Measurements from ENCODE around the gene ZNF613.
"Not testable (repeated sequence)": the region's sequence is repeated elsewhere in the genome, so short reads cannot be mapped to it uniquely, and the experiment has no call there.

Gene ZNF613

GRCh38 chr19:51944798-51945552 is 17.7 kb downstream of the ZNF613 start:
- TF ChIP-seq, protein P1, sequence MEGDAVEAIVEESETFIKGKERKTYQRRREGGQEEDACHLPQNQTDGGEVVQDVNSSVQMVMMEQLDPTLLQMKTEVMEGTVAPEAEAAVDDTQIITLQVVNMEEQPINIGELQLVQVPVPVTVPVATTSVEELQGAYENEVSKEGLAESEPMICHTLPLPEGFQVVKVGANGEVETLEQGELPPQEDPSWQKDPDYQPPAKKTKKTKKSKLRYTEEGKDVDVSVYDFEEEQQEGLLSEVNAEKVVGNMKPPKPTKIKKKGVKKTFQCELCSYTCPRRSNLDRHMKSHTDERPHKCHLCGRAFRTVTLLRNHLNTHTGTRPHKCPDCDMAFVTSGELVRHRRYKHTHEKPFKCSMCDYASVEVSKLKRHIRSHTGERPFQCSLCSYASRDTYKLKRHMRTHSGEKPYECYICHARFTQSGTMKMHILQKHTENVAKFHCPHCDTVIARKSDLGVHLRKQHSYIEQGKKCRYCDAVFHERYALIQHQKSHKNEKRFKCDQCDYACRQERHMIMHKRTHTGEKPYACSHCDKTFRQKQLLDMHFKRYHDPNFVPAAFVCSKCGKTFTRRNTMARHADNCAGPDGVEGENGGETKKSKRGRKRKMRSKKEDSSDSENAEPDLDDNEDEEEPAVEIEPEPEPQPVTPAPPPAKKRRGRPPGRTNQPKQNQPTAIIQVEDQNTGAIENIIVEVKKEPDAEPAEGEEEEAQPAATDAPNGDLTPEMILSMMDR (IDR thresholded peaks at IDR 0.05; ENCODE audit: borderline replicate concordance, insufficient read depth, low read depth, low read length) = no peak
- no peak overlapping the region for H3K4me3 ChIP-seq (ENCODE audit: low read depth, low read length)

DNA sequence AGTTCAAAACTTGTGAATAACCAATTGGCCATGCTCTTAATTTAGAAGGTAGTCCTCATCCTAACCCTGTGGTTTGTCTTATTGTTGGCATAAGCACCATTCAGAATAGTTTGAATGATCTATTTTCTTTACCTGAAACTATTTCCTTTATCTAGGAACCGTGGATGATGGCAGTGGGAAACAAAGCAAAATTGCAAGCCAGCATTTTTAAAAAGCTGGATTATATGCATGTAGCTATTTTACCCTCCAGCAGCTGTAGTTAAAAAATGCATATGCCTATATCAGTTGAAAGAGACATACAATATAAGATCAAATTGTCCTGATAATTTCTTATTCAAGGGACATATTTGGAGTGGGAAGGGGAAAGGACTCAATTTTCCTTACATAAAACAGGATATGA is 19.3 kb downstream of the ZNF613 start:
- H3K4me3 ChIP-seq (ENCODE audit: low read depth, low read length) = no peak overlapping the region
- TF ChIP-seq, protein P1 (IDR thresholded peaks at IDR 0.05; ENCODE audit: borderline replicate concordance, insufficient read depth, low read depth, low read length) = no peak

DNA sequence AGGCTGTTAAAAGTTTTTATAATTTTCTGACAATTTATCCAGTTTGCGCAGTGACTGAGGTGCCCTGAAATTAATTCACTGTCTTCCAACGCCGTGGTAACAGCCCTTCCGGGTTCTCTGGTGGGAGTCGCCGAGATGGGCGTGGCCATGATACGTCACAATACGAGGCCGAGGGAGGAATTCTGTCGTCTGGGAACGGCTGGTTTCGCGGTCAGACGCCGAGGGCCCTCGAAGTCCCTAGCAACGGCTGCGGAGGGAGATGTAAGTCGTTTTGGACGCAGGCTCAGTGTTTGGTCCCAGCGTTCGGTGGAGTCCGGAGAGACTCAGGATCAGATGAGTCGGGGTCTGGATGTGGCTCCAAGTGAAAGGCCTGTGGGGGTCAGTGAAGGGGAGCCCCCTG is 21.7 kb downstream of the ZNF613 start:
- TF ChIP-seq, protein P1 (IDR thresholded peaks at IDR 0.05; ENCODE audit: borderline replicate concordance, insufficient read depth, low read depth, low read length) = no peak
- H3K4me3 ChIP-seq (ENCODE audit: low read depth, low read length) = no peak overlapping the region

DNA sequence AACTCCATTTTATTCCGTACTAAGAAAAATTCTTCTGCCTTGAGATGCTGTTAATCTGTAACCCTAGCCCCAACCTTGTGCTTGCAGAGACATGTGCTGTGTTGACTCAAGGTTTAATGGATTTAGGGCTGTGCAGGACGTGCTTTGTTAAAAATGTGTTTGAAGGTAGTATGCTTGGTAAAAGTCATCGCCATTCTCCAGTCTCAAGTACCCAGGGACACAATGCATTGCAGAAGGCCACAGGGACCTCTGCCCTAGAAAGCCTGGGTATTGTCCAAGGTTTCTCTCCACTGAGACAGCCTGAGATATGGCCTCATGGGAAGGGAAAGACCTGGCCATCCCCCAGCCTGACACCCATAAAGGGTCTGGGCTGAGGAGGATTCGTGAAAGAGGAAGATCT is 30.6 kb downstream of the ZNF613 start:
- H3K4me3 ChIP-seq (ENCODE audit: low read depth, low read length) = not testable (repeated sequence)

DNA sequence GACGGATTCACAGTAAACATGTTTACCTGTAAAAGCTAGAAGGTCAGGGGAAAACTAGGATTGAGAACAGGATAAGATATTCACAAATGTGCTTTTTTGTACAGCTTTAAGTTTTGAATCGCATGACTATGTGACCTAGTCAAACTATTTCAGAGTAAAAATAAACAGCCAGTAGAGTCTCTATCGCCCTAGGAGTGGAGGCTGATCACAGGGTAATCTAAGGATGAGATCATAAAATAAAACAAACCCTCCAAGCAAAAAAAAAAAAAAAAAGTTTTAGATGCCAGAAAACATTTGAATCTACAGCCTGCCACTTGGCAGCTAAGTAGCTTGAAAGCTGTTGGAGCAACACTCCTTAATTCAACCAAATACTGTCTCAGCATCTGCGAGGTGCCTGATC is 32.5 kb downstream of the ZNF613 start:
- no peak overlapping the region for H3K4me3 ChIP-seq (ENCODE audit: low read depth, low read length)
- TF ChIP-seq, protein P1 (IDR thresholded peaks at IDR 0.05; ENCODE audit: borderline replicate concordance, insufficient read depth, low read depth, low read length) = no peak

DNA sequence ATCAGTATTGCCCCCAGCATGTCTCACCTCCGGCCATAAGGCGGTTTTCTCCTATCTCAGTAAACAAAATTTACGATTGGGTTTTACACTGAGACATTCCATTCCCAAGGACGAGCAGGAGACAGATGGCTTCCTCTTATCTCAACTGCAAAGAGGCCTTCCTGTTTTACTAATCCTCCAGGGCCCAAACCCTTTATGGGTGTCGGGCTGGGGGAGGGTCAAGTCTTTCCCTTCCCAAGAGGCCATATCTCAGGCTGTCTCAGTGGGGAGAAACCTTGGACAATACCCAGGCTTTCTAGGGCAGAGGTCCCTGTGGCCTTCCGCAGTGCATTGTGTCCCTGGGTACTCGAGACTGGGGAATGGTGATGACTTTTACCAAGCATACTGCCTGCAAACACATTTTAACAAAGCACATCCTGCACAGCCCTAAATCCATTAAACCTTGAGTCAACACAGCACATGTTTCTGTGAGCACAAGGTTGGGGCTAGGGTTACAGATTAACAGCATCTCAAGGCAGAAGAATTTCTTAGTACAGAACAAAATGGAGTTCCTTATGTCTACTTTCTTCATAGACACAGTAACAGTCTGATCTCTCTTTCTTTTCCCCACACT is 33.5 kb downstream of the ZNF613 start:
- H3K4me3 ChIP-seq (ENCODE audit: low read depth, low read length) = not testable (repeated sequence)

GRCh38 chr19:51965583-51965982 is 38.3 kb downstream of the ZNF613 start:
- no peak overlapping the region for H3K4me3 ChIP-seq (ENCODE audit: low read depth, low read length)
- TF ChIP-seq, protein P1 (IDR thresholded peaks at IDR 0.05; ENCODE audit: borderline replicate concordance, insufficient read depth, low read depth, low read length) = no peak

DNA sequence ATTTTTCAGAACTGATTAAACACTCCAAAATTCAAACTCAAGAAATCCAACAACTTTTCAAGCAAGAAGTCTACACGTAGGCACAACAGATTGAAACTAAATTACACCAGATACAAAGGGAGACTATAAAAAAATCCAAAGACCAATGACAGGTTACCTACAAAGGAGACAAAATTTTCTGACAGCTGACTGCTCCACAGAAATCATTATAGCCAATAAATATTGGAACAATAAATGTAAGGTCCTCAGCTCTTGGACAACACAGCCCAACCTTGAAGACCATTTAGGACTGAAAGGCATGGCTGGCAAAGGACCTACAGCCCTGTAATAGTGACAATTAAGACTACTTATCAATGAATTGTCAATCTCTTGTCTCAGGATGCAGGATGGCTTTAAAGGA is 43.4 kb downstream of the ZNF613 start:
- no peak overlapping the region for H3K4me3 ChIP-seq (ENCODE audit: low read depth, low read length)
- TF ChIP-seq, protein P1 (IDR thresholded peaks at IDR 0.05; ENCODE audit: borderline replicate concordance, insufficient read depth, low read depth, low read length) = no peak

Data from GM12875 (cell line).